Upper lobe of left lung (tissue), 6 donors: Measurements from ENCODE around the gene AXIN1. TPM values are rescaled to one million over a fixed set of nuclear protein-coding genes. Genes with fewer than 3 reads are reported as not detected.
"Not testable (repeated sequence)": the region's sequence is repeated elsewhere in the genome, so short reads cannot be mapped to it uniquely, and the experiment has no call there.

ENCODE experiments used
- ATAC-seq, 2 donors: fragments of 200-7000 bp; cut with Tn5 transposase; one replicate each; pipeline ENCODE4 v1.9.1; 2022; ENCODE audit warnings: mild to moderate bottlenecking in 2 of 2, moderate library complexity in 2 of 2; ENCODE audit not compliant: low FRiP score in 2 of 2
- DNase-seq, 2 donors: peaks; one replicate each; pipeline ENCODE4 v3.0.0-alpha.2; 2019 to 2020
- H3K27ac ChIP-seq, 4 donors: fragments of 200-600 bp; sonication (generic); one replicate each; pipeline ENCODE4 v1.5.1; 2016 to 2019
- H3K27me3 ChIP-seq, 4 donors: fragments of 200-600 bp; sonication (generic); one replicate each; pipeline ENCODE4 v1.5.1; 2017 to 2019
- H3K36me3 ChIP-seq, 4 donors: fragments of 200-600 bp; sonication (generic); one replicate each; pipeline ENCODE4 v1.5.1; 2016 to 2019
- H3K4me1 ChIP-seq, 4 donors: fragments of 200-600 bp; sonication (generic); one replicate each; pipeline ENCODE4 v1.5.1; 2018 to 2019
- H3K4me3 ChIP-seq, 4 donors: fragments of 200-600 bp; sonication (generic); one replicate each; pipeline ENCODE4 v1.5.1; 2017 to 2019; ENCODE audit warnings: mild to moderate bottlenecking in 2 of 4, moderate library complexity in 1 of 4
- H3K9me3 ChIP-seq, 4 donors: fragments of 200-600 bp; sonication (generic); one replicate each; pipeline ENCODE4 v1.5.1; 2018 to 2019
- EP300 ChIP-seq, 4 donors: sonication (generic); formaldehyde crosslinking; IDR thresholded peaks; one replicate each; pipeline ENCODE4 v1.5.1; 2017; ENCODE audit warnings: antibody characterized with exemption in 4 of 4, control low read depth in 2 of 4
- POLR2A ChIP-seq, 4 donors: fragments of 450-650 bp; IDR thresholded peaks; one replicate each; pipeline ENCODE4 v1.5.1; 2016 to 2017; ENCODE audit warnings: antibody characterized with exemption in 4 of 4, mild to moderate bottlenecking in 2 of 4
- POLR2AphosphoS5 ChIP-seq, 2 donors: sonication (generic); formaldehyde crosslinking; IDR thresholded peaks; one replicate each; pipeline ENCODE4 v1.5.1; 2017; ENCODE audit warnings: antibody characterized with exemption in 2 of 2
- WGBS, 2 donors: methylation state at CpG; one replicate each; pipeline ENCODE4 v1.1.5; 2017 to 2018; 5-methylcytosine and 5-hydroxymethylcytosine counted together
- total RNA-seq, 6 donors: library from RNA; depleted of rRNA in 4 of 6; stranded (reverse); fragments of >200 nt in 4 of 6; gene quantifications; one replicate each; pipeline versions ENCODE4 v1.1.0 to v1.2.1, GENCODE V29; 2016 to 2021
- TF ChIP-seq, protein P1 (sequence below), 6 experiments: fragments of 450-650 bp in 4 of 6; fragments of 200-600 bp in 2 of 6; sonication (generic) in 2 of 6; IDR thresholded peaks; one replicate each; pipeline ENCODE4 v1.5.1; 2016 to 2019; ENCODE audit warnings: antibody characterized with exemption in 6 of 6
- donor health status: DM: no; HTN: no; CAD: no; lungs with moderate emphysema.
- donor health status: DM: no; HTN: yes; CAD: no; lungs with severe emphysema.

Gene AXIN1
- total RNA-seq, 6 donors from 2014 or later: 26.8 to 45.9 (median 31.9) TPM

DNA sequence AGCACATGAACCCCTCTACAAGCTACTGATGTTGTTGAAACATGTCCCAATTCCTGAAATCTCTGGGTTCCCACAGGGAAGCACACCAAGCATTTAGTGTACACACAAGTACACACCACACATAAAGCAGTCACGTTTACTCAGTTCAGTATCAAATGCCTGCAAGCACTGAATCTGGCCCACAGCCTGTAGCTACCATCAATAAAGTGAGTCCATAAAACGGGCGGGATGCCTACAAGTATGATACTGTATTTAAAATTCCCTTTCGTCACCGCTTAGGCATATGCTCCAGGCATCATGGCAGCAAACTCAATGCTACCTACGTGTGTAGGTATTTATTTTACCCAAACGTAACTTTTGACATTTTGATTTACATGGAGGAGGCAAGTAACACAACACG is 2.3 kb downstream of the AXIN1 start:
- 85 to 92% methylated on average over 8 of the region's 8 CpGs for WGBS, 2 donors

GRCh38 chr16:349211-349610 is 3.3 kb downstream of the AXIN1 start:
- DNase-seq: no peak
- no peaks in the 10 kb centered on the region for H3K27me3 ChIP-seq
- no peaks in the 10 kb centered on the region for H3K9me3 ChIP-seq
- peaks cover 0 to 28% (median 12%) of the 10 kb centered on the region in 4 donors for H3K36me3 ChIP-seq
- no peak overlapping the region for H3K4me3 ChIP-seq
- WGBS, 2 donors: 63 to 85% methylated on average over 7 of the region's 7 CpGs
- TF ChIP-seq EP300 (IDR thresholded peaks at IDR 0.05) (no peak), POLR2A (IDR thresholded peaks at IDR 0.05) (no peak), POLR2AphosphoS5 (IDR thresholded peaks at IDR 0.05) (no peak)
- TF ChIP-seq, protein P1, sequence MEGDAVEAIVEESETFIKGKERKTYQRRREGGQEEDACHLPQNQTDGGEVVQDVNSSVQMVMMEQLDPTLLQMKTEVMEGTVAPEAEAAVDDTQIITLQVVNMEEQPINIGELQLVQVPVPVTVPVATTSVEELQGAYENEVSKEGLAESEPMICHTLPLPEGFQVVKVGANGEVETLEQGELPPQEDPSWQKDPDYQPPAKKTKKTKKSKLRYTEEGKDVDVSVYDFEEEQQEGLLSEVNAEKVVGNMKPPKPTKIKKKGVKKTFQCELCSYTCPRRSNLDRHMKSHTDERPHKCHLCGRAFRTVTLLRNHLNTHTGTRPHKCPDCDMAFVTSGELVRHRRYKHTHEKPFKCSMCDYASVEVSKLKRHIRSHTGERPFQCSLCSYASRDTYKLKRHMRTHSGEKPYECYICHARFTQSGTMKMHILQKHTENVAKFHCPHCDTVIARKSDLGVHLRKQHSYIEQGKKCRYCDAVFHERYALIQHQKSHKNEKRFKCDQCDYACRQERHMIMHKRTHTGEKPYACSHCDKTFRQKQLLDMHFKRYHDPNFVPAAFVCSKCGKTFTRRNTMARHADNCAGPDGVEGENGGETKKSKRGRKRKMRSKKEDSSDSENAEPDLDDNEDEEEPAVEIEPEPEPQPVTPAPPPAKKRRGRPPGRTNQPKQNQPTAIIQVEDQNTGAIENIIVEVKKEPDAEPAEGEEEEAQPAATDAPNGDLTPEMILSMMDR (IDR thresholded peaks at IDR 0.05): no peak
- peaks cover 7 to 53% (median 16%) of the 10 kb centered on the region in 4 donors for H3K4me1 ChIP-seq
- no peak overlapping the region for H3K27ac ChIP-seq
- ATAC-seq: no peak

More for the DNA sequence above, 2.3 kb downstream of the AXIN1 start:
- H3K4me3 ChIP-seq: no peak overlapping the region
- DNase-seq: no peak
- H3K36me3 ChIP-seq: peaks cover 0 to 22% (median 8%) of the 10 kb centered on the region in 4 donors
- H3K27me3 ChIP-seq: no peaks in the 10 kb centered on the region
- ATAC-seq: no peak
- no peak for TF ChIP-seq POLR2A (IDR thresholded peaks at IDR 0.05)
- TF ChIP-seq, protein P1 (IDR thresholded peaks at IDR 0.05): no peak
- TF ChIP-seq EP300 (IDR thresholded peaks at IDR 0.05): no peak
- TF ChIP-seq POLR2AphosphoS5 (IDR thresholded peaks at IDR 0.05): no peak
- no peaks in the 10 kb centered on the region for H3K9me3 ChIP-seq
- H3K27ac ChIP-seq: no peak overlapping the region
- H3K4me1 ChIP-seq: peaks cover 7 to 53% (median 16%) of the 10 kb centered on the region in 4 donors

- H3K9me3 ChIP-seq, H3K27me3 ChIP-seq, DNase-seq, H3K4me3 ChIP-seq, H3K27ac ChIP-seq, ATAC-seq: not testable (repeated sequence)
- peaks cover 0 to 30% (median 12%) of the 10 kb centered on the region in 4 donors for H3K36me3 ChIP-seq
- 92 to 96% methylated on average over 10 of the region's 10 CpGs for WGBS, 2 donors
- H3K4me1 ChIP-seq: peaks cover 7 to 48% (median 14%) of the 10 kb centered on the region in 4 donors
Observed at GRCh38 chr16:348495-348894, 4.0 kb downstream of the AXIN1 start.

- TF ChIP-seq POLR2AphosphoS5 (IDR thresholded peaks at IDR 0.05) (no peak), POLR2A (IDR thresholded peaks at IDR 0.05) (no peak), EP300 (IDR thresholded peaks at IDR 0.05) (no peak)
- TF ChIP-seq, protein P1 (IDR thresholded peaks at IDR 0.05): no peak
- DNase-seq: no peak
- peaks cover 7 to 52% (median 10%) of the 10 kb centered on the region in 4 donors for H3K4me1 ChIP-seq
- H3K4me3 ChIP-seq: no peak overlapping the region
- peaks cover 0 to 34% (median 12%) of the 10 kb centered on the region in 4 donors for H3K36me3 ChIP-seq
- WGBS, 2 donors: 86 to 97% methylated on average over 3 to 6 of the region's 6 CpGs
- H3K27ac ChIP-seq: no peak overlapping the region
- H3K9me3 ChIP-seq: no peaks in the 10 kb centered on the region
- H3K27me3 ChIP-seq: no peaks in the 10 kb centered on the region
- no peak for ATAC-seq
Observed at GRCh38 chr16:347203-347602, 5.3 kb downstream of the AXIN1 start.

DNA sequence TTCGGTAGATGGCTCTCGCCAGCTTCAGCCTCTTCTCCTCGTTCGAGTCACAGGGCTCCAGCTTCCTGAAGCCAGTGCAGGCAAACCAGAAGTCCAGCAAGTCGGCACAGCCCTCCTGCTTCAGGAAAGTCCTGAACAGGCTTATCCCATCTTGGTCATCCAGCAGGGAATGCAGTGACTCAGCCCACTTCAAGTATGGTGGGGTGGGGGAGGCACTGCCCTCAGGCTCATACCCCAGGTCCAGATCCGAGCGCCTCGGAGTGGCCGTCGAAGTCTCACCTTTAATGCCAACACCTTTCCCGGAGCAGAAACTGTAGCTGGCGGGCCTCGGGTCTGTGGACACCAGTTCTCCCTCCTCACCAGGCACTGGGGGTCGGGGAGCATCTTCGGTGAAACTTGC is 5.9 kb downstream of the AXIN1 start:
- WGBS, 2 donors: 83 to 95% methylated on average over 8 to 15 of the region's 15 CpGs
- Histone ChIP-seq H3K36me3 (peaks cover 0 to 34% (median 12%) of the 10 kb centered on the region in 4 donors), H3K27me3 (no peaks in the 10 kb centered on the region), H3K4me1 (peaks cover 5 to 50% (median 8%) of the 10 kb centered on the region in 4 donors), H3K27ac (no peak overlapping the region), H3K9me3 (no peaks in the 10 kb centered on the region), H3K4me3 (no peak overlapping the region)
- ATAC-seq (peak in 1 of 2 donors; percentile 47), DNase-seq (no peak)
- TF ChIP-seq POLR2AphosphoS5 (IDR thresholded peaks at IDR 0.05) (no peak), POLR2A (IDR thresholded peaks at IDR 0.05) (no peak), EP300 (IDR thresholded peaks at IDR 0.05) (no peak)
- TF ChIP-seq, protein P1 (IDR thresholded peaks at IDR 0.05): no peak
